ENCODE measurements around the gene CSF2RB.

GRCh38 chr22:36938886-36939285, 25.5 kb downstream of the CSF2RB start:
- TF ChIP-seq, protein P1, sequence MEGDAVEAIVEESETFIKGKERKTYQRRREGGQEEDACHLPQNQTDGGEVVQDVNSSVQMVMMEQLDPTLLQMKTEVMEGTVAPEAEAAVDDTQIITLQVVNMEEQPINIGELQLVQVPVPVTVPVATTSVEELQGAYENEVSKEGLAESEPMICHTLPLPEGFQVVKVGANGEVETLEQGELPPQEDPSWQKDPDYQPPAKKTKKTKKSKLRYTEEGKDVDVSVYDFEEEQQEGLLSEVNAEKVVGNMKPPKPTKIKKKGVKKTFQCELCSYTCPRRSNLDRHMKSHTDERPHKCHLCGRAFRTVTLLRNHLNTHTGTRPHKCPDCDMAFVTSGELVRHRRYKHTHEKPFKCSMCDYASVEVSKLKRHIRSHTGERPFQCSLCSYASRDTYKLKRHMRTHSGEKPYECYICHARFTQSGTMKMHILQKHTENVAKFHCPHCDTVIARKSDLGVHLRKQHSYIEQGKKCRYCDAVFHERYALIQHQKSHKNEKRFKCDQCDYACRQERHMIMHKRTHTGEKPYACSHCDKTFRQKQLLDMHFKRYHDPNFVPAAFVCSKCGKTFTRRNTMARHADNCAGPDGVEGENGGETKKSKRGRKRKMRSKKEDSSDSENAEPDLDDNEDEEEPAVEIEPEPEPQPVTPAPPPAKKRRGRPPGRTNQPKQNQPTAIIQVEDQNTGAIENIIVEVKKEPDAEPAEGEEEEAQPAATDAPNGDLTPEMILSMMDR (IDR thresholded peaks at IDR 0.05): no peak
- TF ChIP-seq POLR2A (IDR thresholded peaks at IDR 0.05): no peak
